ENCODE data around the gene SLC35G3. TPM values are rescaled to one million over a fixed set of nuclear protein-coding genes. Genes with fewer than 3 reads are reported as not detected.
"Not testable (repeated sequence)": the region's sequence is repeated elsewhere in the genome, so short reads cannot be mapped to it uniquely, and the experiment has no call there.

Gene SLC35G3
- total RNA-seq, 2 donors from 2014 or later, result not detected

- no peak overlapping the region for H3K27ac ChIP-seq
- no peaks in the 10 kb centered on the region for H3K36me3 ChIP-seq
- no peaks in the 10 kb centered on the region for H3K27me3 ChIP-seq
- no peak overlapping the region for H3K9ac ChIP-seq (ENCODE audit: low read depth in 2 of 2, low read length in 2 of 2)
- DNase-seq, result no peak
- no peaks in the 10 kb centered on the region for H3K9me3 ChIP-seq
- no peak for TF ChIP-seq CTCF (IDR thresholded peaks at IDR 0.05)
- H3K4me3 ChIP-seq, result no peak overlapping the region
- intact Hi-C loops (cut with DNase I), result no loop called here
- no peaks in the 10 kb centered on the region for H3K4me1 ChIP-seq
Measured at GRCh38 chr17:35240861-35241260, 46.7 kb upstream of the SLC35G3 start.

GRCh38 chr17:35239823-35240222 lies 45.6 kb upstream of the SLC35G3 start:
- Histone ChIP-seq H3K4me3 (no peak overlapping the region), H3K4me1 (no peaks in the 10 kb centered on the region), H3K27ac (no peak overlapping the region), H3K9ac (ENCODE audit: low read depth in 2 of 2, low read length in 2 of 2) (no peak overlapping the region), H3K9me3 (no peaks in the 10 kb centered on the region), H3K27me3 (no peaks in the 10 kb centered on the region), H3K36me3 (no peaks in the 10 kb centered on the region)
- no peak for TF ChIP-seq CTCF (IDR thresholded peaks at IDR 0.05)
- intact Hi-C loops (cut with DNase I), result no loop called here
- DNase-seq, result no peak

- no peak overlapping the region for H3K4me3 ChIP-seq
- intact Hi-C loops (cut with DNase I), result no loop called here
- no peak for DNase-seq
- H3K27me3 ChIP-seq, result no peaks in the 10 kb centered on the region
- no peak for TF ChIP-seq CTCF (IDR thresholded peaks at IDR 0.05)
- H3K9ac ChIP-seq (ENCODE audit: low read depth in 2 of 2, low read length in 2 of 2), result no peak overlapping the region
- H3K9me3 ChIP-seq, result no peaks in the 10 kb centered on the region
- H3K27ac ChIP-seq, result no peak overlapping the region
- no peaks in the 10 kb centered on the region for H3K4me1 ChIP-seq
- H3K36me3 ChIP-seq, result no peaks in the 10 kb centered on the region
Measured at GRCh38 chr17:35238821-35239220, 44.6 kb upstream of the SLC35G3 start.

- DNase-seq, result no peak
- H3K27me3 ChIP-seq, result no peaks in the 10 kb centered on the region
- no peak for TF ChIP-seq CTCF (IDR thresholded peaks at IDR 0.05)
- intact Hi-C loops (cut with DNase I), result no loop called here
- no peak overlapping the region for H3K4me3 ChIP-seq
- H3K4me1 ChIP-seq, result no peaks in the 10 kb centered on the region
- no peak overlapping the region for H3K27ac ChIP-seq
- H3K9me3 ChIP-seq, result no peaks in the 10 kb centered on the region
- H3K9ac ChIP-seq (ENCODE audit: low read depth in 2 of 2, low read length in 2 of 2), result no peak overlapping the region
- no peaks in the 10 kb centered on the region for H3K36me3 ChIP-seq
Measured at GRCh38 chr17:35236821-35237220, 42.6 kb upstream of the SLC35G3 start.

GRCh38 chr17:35235917-35236316 lies 41.7 kb upstream of the SLC35G3 start:
- Histone ChIP-seq H3K27me3 (no peaks in the 10 kb centered on the region), H3K9me3 (no peaks in the 10 kb centered on the region), H3K4me1 (no peaks in the 10 kb centered on the region), H3K9ac (ENCODE audit: low read depth in 2 of 2, low read length in 2 of 2) (no peak overlapping the region), H3K4me3 (no peak overlapping the region), H3K27ac (no peak overlapping the region), H3K36me3 (no peaks in the 10 kb centered on the region)
- intact Hi-C loops (cut with DNase I), result no loop called here
- no peak for TF ChIP-seq CTCF (IDR thresholded peaks at IDR 0.05)
- no peak for DNase-seq

- intact Hi-C loops (cut with DNase I), result no loop called here
- H3K36me3 ChIP-seq, result no peaks in the 10 kb centered on the region
- H3K27ac ChIP-seq, result no peak overlapping the region
- H3K27me3 ChIP-seq, result no peaks in the 10 kb centered on the region
- H3K4me1 ChIP-seq, result no peaks in the 10 kb centered on the region
- TF ChIP-seq CTCF (IDR thresholded peaks at IDR 0.05), result no peak
- no peak for DNase-seq
- H3K9ac ChIP-seq (ENCODE audit: low read depth in 2 of 2, low read length in 2 of 2), result no peak overlapping the region
- H3K4me3 ChIP-seq, result no peak overlapping the region
- no peaks in the 10 kb centered on the region for H3K9me3 ChIP-seq
Measured at GRCh38 chr17:35235289-35235688, 41.1 kb upstream of the SLC35G3 start.

- H3K9me3 ChIP-seq; H3K27me3 ChIP-seq; H3K4me3 ChIP-seq; H3K27ac ChIP-seq; DNase-seq; intact Hi-C loops (cut with DNase I); H3K36me3 ChIP-seq; H3K4me1 ChIP-seq; H3K9ac ChIP-seq (ENCODE audit: low read depth in 2 of 2, low read length in 2 of 2): not testable (repeated sequence)
Measured at GRCh38 chr17:35234315-35234714, 40.1 kb upstream of the SLC35G3 start.
